ENCODE measurements around the gene DOK6.

GRCh38 chr18:69789794-69790193 is 389.1 kb downstream of the DOK6 start:
- TF ChIP-seq CEBPB (tag; IDR thresholded peaks at IDR 0.05): no peak
- TF ChIP-seq JUND (IDR thresholded peaks at IDR 0.05; ENCODE audit: borderline replicate concordance, low read depth, low read length): no peak
- no peak for TF ChIP-seq JUND (tag; IDR thresholded peaks at IDR 0.05; ENCODE audit: borderline replicate concordance, low read depth, low read length)
- TF ChIP-seq GMEB1 (CRISPR knock-in tag; IDR thresholded peaks at IDR 0.05): no peak
- TF ChIP-seq REST (IDR thresholded peaks at IDR 0.05; ENCODE audit: borderline replicate concordance): no peak
- no peak for TF ChIP-seq REST (CRISPR knock-in tag; IDR thresholded peaks at IDR 0.05; ENCODE audit: low read depth)
- TF ChIP-seq SP1 (CRISPR knock-in tag; IDR thresholded peaks at IDR 0.05): no peak
- TF ChIP-seq NFIC (IDR thresholded peaks at IDR 0.05): no peak
- TF ChIP-seq POLR2A (conservative IDR thresholded peaks at IDR 0.05): no peak
- TF ChIP-seq KLF13 (tag; IDR thresholded peaks at IDR 0.05; ENCODE audit: borderline replicate concordance, low read depth): no peak
- no peak for TF ChIP-seq MYC (IDR thresholded peaks at IDR 0.05; ENCODE audit: low read depth, low read length)
- TF ChIP-seq MYC (CRISPR knock-in tag; IDR thresholded peaks at IDR 0.05; ENCODE audit: borderline replicate concordance, low read depth): no peak
- no peak for TF ChIP-seq ZBTB8A (IDR thresholded peaks at IDR 0.05; ENCODE audit: partially characterized antibody)
- no peak for TF ChIP-seq JUN (IDR thresholded peaks at IDR 0.05; ENCODE audit: borderline replicate concordance, low read depth, low read length)
- TF ChIP-seq JUN (CRISPR knock-in tag; IDR thresholded peaks at IDR 0.05; ENCODE audit: borderline replicate concordance): no peak
- TF ChIP-seq ZNF778 (CRISPR knock-in tag; IDR thresholded peaks at IDR 0.05): no peak
